IgD-negative memory B cell (primary cell): ENCODE measurements around the gene LRCH2. TPM values are rescaled to one million over a fixed set of nuclear protein-coding genes. Genes with fewer than 3 reads are reported as not detected.
A peak's percentile ranks its signal among the peaks of the same experiment; 100 is the strongest.

ENCODE experiments used
- H3K27ac Mint-ChIP-seq, 3 donors: one replicate each; pipeline ENCODE4 v1.8.0; 2020 to 2022; ENCODE audit warnings: mild to moderate bottlenecking in 3 of 3, mixed read lengths in 3 of 3, moderate library complexity in 1 of 3
- H3K27me3 Mint-ChIP-seq: one replicate; pipeline ENCODE4 v1.8.0; 2021; ENCODE audit warnings: mixed read lengths
- H3K36me3 Mint-ChIP-seq: one replicate; pipeline ENCODE4 v1.8.0; 2020; ENCODE audit warnings: mild to moderate bottlenecking, mixed read lengths
- H3K4me1 Mint-ChIP-seq, 3 donors: one replicate each; pipeline ENCODE4 v1.8.0; 2020 to 2022; ENCODE audit warnings: mixed read lengths in 3 of 3, mild to moderate bottlenecking in 1 of 3
- H3K4me3 Mint-ChIP-seq, 4 donors: one replicate each; pipeline ENCODE4 v1.8.0; 2020 to 2022; ENCODE audit warnings: mild to moderate bottlenecking in 4 of 4, mixed read lengths in 4 of 4, moderate library complexity in 3 of 4
- H3K9me3 Mint-ChIP-seq, 3 donors: one replicate each; pipeline ENCODE4 v1.8.0; 2020 to 2021; ENCODE audit warnings: mixed read lengths in 3 of 3, mild to moderate bottlenecking in 1 of 3
- polyA plus RNA-seq: library from polyadenylated mRNA; unstranded; fragments of 300-500 nt; fragmentation: Illumina TruSeq; gene quantifications from one replicate; pipeline ENCODE4 v1.2.3, GENCODE V29; 2021

The LRCH2 gene, protein sequence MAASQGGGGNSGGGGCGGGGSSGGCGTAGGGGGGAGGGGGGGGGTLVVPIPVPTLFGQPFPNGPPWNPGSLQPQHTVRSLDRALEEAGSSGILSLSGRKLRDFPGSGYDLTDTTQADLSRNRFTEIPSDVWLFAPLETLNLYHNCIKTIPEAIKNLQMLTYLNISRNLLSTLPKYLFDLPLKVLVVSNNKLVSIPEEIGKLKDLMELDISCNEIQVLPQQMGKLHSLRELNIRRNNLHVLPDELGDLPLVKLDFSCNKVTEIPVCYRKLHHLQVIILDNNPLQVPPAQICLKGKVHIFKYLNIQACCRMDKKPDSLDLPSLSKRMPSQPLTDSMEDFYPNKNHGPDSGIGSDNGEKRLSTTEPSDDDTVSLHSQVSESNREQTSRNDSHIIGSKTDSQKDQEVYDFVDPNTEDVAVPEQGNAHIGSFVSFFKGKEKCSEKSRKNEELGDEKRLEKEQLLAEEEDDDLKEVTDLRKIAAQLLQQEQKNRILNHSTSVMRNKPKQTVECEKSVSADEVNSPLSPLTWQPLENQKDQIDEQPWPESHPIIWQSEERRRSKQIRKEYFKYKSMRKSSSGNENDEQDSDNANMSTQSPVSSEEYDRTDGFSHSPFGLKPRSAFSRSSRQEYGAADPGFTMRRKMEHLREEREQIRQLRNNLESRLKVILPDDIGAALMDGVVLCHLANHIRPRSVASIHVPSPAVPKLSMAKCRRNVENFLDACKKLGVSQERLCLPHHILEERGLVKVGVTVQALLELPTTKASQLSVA
- polyA plus RNA-seq = not detected

DNA sequence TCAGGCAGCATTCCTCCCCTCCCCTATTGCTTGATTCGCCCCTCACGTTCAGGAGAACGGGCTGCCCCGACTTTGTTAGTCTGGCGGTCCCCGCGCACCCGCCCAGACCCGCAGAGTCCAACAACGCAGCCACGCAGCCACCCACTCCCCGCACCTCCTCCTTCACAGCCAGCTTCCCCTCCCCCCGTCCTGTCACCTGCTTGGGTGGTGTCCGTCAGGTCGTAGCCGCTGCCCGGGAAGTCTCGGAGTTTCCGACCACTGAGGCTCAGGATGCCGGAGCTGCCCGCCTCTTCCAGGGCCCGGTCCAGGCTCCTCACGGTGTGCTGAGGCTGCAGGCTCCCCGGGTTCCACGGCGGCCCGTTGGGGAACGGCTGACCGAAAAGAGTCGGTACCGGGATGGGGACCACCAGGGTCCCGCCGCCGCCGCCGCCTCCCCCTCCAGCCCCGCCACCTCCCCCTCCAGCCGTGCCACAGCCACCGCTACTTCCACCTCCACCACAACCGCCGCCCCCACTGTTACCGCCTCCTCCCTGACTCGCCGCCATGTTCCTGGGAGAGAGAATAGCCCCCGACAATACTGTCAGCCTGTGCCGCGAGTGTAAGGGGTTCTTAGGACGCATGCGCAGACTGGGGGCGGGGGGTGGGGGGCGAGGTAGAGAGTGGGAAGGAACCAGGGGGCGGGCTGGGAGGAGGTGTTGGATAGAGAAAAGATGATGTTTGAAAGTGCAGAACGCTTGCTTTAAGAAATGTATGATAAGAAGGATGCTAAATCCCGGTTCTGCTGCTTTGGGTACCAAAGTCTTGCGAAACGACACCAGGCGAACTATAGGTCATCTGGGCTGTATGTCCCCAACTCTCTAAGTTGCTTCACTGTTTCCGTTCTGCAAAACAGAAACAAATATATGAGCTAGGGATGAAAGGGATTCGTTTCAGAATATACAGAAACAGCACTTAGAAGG is at the start of gene LRCH2:
TSS of gene LRCH2 (minus strand) at position 600 of the 959 bp plus-strand sequence. CDS start at position 545, 55 bp downstream.
- peaks cover 0 to 2% (median 0%) of the 10 kb centered on the region in 3 donors for H3K4me1 Mint-ChIP-seq
- no peaks in the 10 kb centered on the region for H3K9me3 Mint-ChIP-seq
- H3K36me3 Mint-ChIP-seq = no peaks in the 10 kb centered on the region
- H3K27ac Mint-ChIP-seq = peak within 1 kb of the TSS in 1 of 3 donors; percentile 17
- H3K27me3 Mint-ChIP-seq = peaks cover 16% of the 10 kb centered on the region
- H3K4me3 Mint-ChIP-seq = no peak within 1 kb of the TSS

DNA sequence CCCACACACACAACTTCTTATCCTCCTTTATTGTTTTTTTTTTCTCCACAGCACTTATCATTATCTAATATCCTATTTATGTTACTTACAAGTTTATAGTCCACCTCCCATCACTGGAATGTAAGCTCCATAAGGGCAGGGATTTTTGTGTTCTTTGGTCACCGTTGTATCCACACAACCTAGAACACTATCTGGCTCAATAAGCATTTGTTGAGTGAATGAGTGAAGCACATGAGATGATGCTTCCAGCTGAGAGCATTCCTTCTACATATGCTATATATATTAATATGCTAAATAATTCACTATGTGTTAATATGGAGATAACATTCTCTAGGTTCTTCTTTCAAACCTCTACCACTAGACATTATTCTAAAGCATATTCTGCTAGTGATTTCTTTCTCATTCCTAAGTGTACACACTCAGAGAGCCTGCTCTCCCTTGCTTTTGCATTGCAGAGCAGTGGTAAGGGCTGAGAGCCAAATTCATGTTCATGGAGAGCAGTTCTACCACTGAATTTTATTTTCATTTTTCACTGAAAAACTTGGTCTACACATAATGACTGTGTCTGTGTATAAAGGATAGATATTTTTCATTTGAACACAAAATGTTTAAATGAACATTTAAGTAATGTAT is 35.3 kb upstream of the LRCH2 start:
- no peaks in the 10 kb centered on the region for H3K36me3 Mint-ChIP-seq
- no peaks in the 10 kb centered on the region for H3K4me1 Mint-ChIP-seq
- peaks cover 1% of the 10 kb centered on the region for H3K27me3 Mint-ChIP-seq
- no peak overlapping the region for H3K27ac Mint-ChIP-seq
- H3K9me3 Mint-ChIP-seq = no peaks in the 10 kb centered on the region
- H3K4me3 Mint-ChIP-seq = no peak overlapping the region

- peaks cover under 1% of the 10 kb centered on the region for H3K36me3 Mint-ChIP-seq
- no peaks in the 10 kb centered on the region for H3K4me1 Mint-ChIP-seq
- H3K27me3 Mint-ChIP-seq = peaks cover 1% of the 10 kb centered on the region
- H3K9me3 Mint-ChIP-seq = no peaks in the 10 kb centered on the region
- H3K4me3 Mint-ChIP-seq = no peak overlapping the region
- no peak overlapping the region for H3K27ac Mint-ChIP-seq
Measured at GRCh38 chrX:115268421-115268820, 34.5 kb upstream of the LRCH2 start.

DNA sequence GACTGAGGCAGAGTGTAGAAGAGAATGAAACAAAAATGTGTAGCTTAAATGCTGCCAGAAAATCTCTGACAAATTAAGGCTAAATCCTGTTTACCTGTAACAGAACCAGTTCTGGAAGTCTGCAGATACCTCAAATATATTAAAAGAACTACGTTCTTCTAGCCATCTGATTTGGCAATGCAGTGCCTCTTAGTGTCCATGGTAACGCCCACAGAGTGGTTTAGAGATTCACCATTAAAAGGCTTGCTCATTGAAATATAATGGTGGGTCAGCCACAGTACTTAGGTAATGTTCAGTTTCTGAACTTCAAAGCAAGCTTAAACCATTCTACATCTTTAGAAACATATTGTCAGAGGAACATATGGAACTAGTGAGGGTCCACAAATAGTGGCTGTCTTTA is 32.4 kb upstream of the LRCH2 start:
- no peaks in the 10 kb centered on the region for H3K27me3 Mint-ChIP-seq
- H3K4me1 Mint-ChIP-seq = no peaks in the 10 kb centered on the region
- H3K36me3 Mint-ChIP-seq = peaks cover 2% of the 10 kb centered on the region
- no peak overlapping the region for H3K4me3 Mint-ChIP-seq
- H3K27ac Mint-ChIP-seq = no peak overlapping the region
- H3K9me3 Mint-ChIP-seq = no peaks in the 10 kb centered on the region

DNA sequence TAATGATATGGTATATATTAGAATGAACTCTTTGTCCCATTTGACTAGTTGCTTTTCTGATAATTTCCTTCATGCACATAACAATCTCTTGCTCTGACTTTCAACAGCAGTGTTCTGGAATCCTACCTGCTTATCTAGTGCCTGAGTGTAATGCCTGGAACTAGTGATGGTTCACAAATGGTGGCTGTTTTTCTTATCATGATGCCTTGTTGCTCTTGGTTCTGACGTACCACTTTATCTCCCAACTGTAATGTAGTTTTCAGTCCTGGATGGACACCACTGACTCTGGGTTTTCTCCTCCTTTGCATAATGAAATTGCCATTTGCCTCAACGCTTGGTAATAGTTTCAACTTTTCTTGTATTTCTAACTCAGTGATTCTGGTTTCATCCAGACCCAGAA is 30.1 kb upstream of the LRCH2 start:
- Mint-ChIP-seq H3K27ac (no peak overlapping the region), H3K9me3 (no peaks in the 10 kb centered on the region), H3K4me1 (no peaks in the 10 kb centered on the region), H3K27me3 (no peaks in the 10 kb centered on the region), H3K36me3 (peaks cover 2% of the 10 kb centered on the region), H3K4me3 (no peak overlapping the region)

GRCh38 chrX:115261148-115261547 is 27.3 kb upstream of the LRCH2 start:
- H3K4me1 Mint-ChIP-seq = no peaks in the 10 kb centered on the region
- no peaks in the 10 kb centered on the region for H3K27me3 Mint-ChIP-seq
- no peak overlapping the region for H3K4me3 Mint-ChIP-seq
- peaks cover 2% of the 10 kb centered on the region for H3K36me3 Mint-ChIP-seq
- H3K27ac Mint-ChIP-seq = no peak overlapping the region
- H3K9me3 Mint-ChIP-seq = no peaks in the 10 kb centered on the region

- Mint-ChIP-seq H3K9me3 (peaks cover 0 to 2% (median 0%) of the 10 kb centered on the region in 3 donors), H3K4me1 (no peaks in the 10 kb centered on the region), H3K27ac (no peak overlapping the region), H3K36me3 (peaks cover 2% of the 10 kb centered on the region), H3K27me3 (no peaks in the 10 kb centered on the region), H3K4me3 (no peak overlapping the region)
Measured at GRCh38 chrX:115260330-115260729, 26.4 kb upstream of the LRCH2 start.

- Mint-ChIP-seq H3K27ac (no peak overlapping the region), H3K4me3 (no peak overlapping the region), H3K36me3 (peaks cover 2% of the 10 kb centered on the region), H3K27me3 (no peaks in the 10 kb centered on the region), H3K9me3 (peaks cover 0 to 2% (median 0%) of the 10 kb centered on the region in 3 donors), H3K4me1 (peaks cover 0 to 2% (median 0%) of the 10 kb centered on the region in 3 donors)
Measured at GRCh38 chrX:115259238-115259875, 25.5 kb upstream of the LRCH2 start.

- Mint-ChIP-seq H3K4me1 (peaks cover 0 to 2% (median 0%) of the 10 kb centered on the region in 3 donors), H3K4me3 (no peak overlapping the region), H3K27ac (no peak overlapping the region), H3K36me3 (no peaks in the 10 kb centered on the region), H3K27me3 (no peaks in the 10 kb centered on the region), H3K9me3 (peaks cover 0 to 2% (median 0%) of the 10 kb centered on the region in 3 donors)
Measured at GRCh38 chrX:115257711-115258110, 23.8 kb upstream of the LRCH2 start.

DNA sequence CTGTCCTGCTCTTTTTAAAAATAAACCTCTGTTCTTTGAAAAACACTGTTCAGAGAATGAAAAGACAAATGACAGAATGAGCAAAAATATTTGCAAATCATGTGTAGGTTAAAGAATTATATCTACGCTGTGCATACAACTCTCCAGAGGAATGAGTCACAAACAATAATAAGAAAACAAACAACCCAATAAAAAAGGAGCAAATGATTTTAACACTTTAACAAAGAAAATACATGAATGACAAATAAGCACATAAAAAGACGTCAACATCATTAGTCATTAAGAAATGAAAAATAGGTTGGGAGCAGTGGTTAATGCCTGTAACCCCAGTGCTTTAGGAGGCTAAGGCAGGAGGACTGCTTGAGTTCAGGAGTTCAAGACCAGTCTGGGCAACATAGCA is 21.1 kb upstream of the LRCH2 start:
- Mint-ChIP-seq H3K36me3 (no peaks in the 10 kb centered on the region), H3K27ac (no peak overlapping the region), H3K27me3 (no peaks in the 10 kb centered on the region), H3K4me1 (peaks cover 2 to 6% (median 5%) of the 10 kb centered on the region in 3 donors), H3K4me3 (no peak overlapping the region), H3K9me3 (peaks cover 0 to 2% (median 0%) of the 10 kb centered on the region in 3 donors)

GRCh38 chrX:115251458-115252233 is 17.8 kb upstream of the LRCH2 start:
- peaks cover 0 to 2% (median 0%) of the 10 kb centered on the region in 3 donors for H3K9me3 Mint-ChIP-seq
- H3K4me1 Mint-ChIP-seq = peaks cover 2 to 6% (median 5%) of the 10 kb centered on the region in 3 donors
- H3K27me3 Mint-ChIP-seq = no peaks in the 10 kb centered on the region
- H3K27ac Mint-ChIP-seq = no peak overlapping the region
- H3K36me3 Mint-ChIP-seq = no peaks in the 10 kb centered on the region
- H3K4me3 Mint-ChIP-seq = no peak overlapping the region

DNA sequence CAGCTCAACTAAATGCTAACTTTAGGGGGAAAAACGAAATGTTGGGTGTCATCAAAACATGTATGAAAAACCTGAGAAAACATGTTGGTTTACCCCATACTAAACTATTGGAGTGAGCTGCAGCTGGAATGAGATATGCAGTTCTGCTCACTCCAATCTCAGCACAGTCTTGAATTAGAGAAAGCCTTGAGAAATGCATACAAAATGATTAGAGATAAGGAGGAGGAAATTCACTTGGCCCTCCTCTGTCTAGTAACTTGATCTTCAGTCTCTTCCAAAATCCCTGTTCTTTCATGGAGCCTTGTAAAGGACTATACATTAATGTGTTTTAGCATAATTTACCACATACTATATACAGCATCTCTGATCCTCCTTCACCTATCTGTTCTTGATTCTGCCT is 3.2 kb upstream of the LRCH2 start:
- no peaks in the 10 kb centered on the region for H3K4me1 Mint-ChIP-seq
- H3K4me3 Mint-ChIP-seq = no peak overlapping the region
- H3K9me3 Mint-ChIP-seq = peaks cover 0 to 2% (median 0%) of the 10 kb centered on the region in 3 donors
- peaks cover 11% of the 10 kb centered on the region for H3K27me3 Mint-ChIP-seq
- no peaks in the 10 kb centered on the region for H3K36me3 Mint-ChIP-seq
- no peak overlapping the region for H3K27ac Mint-ChIP-seq

- Mint-ChIP-seq H3K4me1 (peaks cover 0 to 2% (median 0%) of the 10 kb centered on the region in 3 donors), H3K27me3 (peaks cover 11% of the 10 kb centered on the region)
Measured at GRCh38 chrX:115236560-115236959, 2.7 kb upstream of the LRCH2 start.

More at GRCh38 chrX:115236560-115236959, 2.7 kb upstream of the LRCH2 start:
- Mint-ChIP-seq H3K36me3 (no peaks in the 10 kb centered on the region), H3K9me3 (peaks cover 0 to 2% (median 0%) of the 10 kb centered on the region in 3 donors), H3K4me3 (no peak overlapping the region), H3K27ac (no peak overlapping the region)
